GM15510 (cell line): ENCODE data around the gene FAM200B.

Experiments used
- POLR2A ChIP-seq: IDR thresholded peaks from 3 replicates; pipeline ENCODE4 v1.6.1; 2011; ENCODE audit warnings: borderline replicate concordance; ENCODE audit not compliant: insufficient read length; ENCODE audit errors: extremely low read depth

FAM200B gene

GRCh38 chr4:15684498-15684897 lies 2.9 kb downstream of the FAM200B start:
- TF ChIP-seq POLR2A: no peak

GRCh38 chr4:15688051-15688450 lies 6.4 kb downstream of the FAM200B start:
- TF ChIP-seq POLR2A: no peak

DNA sequence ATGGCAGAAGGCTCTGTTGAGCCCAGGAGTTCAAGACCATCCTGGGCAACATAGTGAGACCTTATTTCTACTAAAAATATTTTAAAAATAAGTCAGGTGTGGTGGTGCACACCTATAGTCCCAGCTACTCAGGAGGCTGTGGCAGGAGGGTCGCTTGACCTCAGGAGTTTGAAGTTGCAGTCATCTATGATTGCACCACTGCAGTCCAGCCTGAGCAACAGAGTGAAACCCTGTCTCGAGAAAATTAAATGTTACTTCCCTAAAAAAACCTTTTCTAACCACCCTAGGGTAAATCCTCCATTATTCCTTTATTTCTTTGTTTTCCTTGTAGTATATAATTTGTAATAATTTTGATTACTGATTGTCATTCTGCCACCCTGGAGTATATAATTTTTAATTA lies 7.9 kb downstream of the FAM200B start:
- TF ChIP-seq POLR2A: no peak

- no peak for TF ChIP-seq POLR2A
These were observed 8.6 kb downstream of the FAM200B start for GRCh38 chr4:15690020-15690809.

DNA sequence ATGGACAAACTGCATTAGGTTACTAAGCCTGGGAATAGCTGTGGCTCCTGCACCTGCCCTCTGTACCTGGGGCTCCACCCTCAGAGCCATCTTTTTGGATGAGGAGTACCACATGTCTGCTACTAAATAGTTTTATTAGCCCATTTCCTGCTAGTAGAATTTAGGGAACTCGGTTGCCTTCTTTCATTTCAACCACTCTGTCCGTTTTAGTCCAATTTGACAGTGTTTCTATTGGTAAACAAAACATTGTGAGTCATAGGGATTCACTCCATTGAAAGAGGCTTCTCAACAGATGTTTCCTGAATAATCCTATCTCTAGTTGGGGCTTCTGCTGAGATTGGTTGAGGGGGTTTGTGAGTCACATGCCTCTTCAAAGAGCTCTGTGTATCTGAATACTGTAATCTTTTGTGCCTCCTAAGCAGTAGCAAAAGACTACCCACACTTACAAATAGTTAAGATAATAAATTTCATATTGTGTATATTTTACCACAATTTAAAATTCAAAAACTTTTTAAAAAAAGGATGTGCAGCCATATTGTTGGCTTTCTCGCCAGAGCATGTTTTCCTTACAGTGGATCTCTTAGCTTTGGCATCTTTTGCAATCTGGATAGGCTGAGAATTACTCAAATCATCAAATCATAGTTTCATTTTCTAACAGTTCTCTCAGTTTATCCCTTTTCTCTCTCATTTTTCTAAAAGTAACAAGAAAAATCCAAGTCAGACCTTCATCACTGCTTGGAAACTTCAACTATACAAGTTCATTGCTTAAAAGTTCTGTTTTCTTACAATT lies 9.9 kb downstream of the FAM200B start:
- no peak for TF ChIP-seq POLR2A

GRCh38 chr4:15692602-15693001 lies 11.0 kb downstream of the FAM200B start:
- no peak for TF ChIP-seq POLR2A

DNA sequence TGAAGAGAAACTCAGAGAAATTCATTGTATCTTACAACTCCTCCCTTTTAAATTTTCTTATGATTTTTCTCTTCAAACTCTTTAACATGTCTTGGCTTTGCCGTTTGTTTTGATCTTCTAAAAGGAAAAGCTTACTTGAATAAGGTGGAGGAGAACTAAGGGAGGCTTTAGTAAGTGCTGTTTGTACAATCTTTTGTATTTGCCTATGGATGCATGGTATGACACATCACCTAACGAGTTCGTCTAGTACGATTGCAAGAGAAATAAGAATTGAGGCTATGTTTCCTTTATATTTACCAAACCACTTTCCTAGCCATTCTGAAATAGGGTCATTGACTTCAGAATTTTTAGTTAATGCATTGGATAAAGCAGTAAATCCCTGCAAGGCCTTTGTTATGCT lies 12.8 kb downstream of the FAM200B start:
- no peak for TF ChIP-seq POLR2A

DNA sequence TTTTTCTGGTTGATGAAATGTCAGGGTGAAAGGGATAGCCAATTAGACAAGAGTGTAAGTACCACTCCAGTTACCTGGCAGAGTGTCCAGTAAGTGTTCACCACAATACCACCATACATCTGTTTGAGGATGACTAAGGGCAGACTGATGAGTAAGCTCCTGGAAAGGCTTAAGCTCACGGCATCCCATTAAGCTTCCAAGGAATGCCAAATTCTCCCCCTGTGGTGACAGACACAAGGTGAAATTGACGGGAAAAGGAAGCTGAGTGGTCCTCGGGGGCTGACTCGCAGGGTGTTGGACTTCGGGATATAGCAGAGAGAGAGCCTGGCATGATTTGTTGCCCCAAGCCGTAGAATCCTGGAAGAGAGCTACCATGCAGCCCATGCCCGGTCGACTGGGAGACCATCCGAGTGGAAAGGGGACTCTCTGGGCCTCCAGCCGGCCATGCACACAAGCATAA lies 13.6 kb downstream of the FAM200B start:
- no peak for TF ChIP-seq POLR2A

DNA sequence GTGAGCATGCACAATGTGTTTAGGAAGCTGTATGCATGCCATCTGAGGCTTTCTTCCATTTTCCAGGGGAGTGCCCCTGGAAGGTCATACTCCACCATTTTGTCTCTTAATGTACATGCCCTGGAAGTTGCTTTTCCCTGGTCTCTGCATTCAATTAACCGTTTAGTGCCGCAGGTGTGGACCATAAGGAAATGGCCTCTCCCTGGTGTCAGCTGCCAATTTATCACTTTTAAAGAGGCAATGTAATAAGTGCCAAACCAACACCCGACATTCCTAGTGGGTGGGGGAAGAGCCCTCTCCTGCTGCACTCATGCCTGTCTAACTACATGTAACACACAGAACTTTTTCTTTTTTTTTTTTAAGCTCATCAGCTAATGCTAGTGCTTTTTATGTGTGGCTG lies 14.1 kb downstream of the FAM200B start:
- no peak for TF ChIP-seq POLR2A

- no peak for TF ChIP-seq POLR2A
These were observed 15.2 kb downstream of the FAM200B start for GRCh38 chr4:15696866-15697265.

- TF ChIP-seq POLR2A: no peak
These were observed 21.3 kb downstream of the FAM200B start, which contains the start of gene BST1 for GRCh38 chr4:15702941-15703403. TSS of gene BST1 (plus strand) at chr4:15703065. CDS start at chr4:15703145, 80 bp downstream.

GRCh38 chr4:15703439-15703838 lies 21.8 kb downstream of the FAM200B start:
- no peak for TF ChIP-seq POLR2A

DNA sequence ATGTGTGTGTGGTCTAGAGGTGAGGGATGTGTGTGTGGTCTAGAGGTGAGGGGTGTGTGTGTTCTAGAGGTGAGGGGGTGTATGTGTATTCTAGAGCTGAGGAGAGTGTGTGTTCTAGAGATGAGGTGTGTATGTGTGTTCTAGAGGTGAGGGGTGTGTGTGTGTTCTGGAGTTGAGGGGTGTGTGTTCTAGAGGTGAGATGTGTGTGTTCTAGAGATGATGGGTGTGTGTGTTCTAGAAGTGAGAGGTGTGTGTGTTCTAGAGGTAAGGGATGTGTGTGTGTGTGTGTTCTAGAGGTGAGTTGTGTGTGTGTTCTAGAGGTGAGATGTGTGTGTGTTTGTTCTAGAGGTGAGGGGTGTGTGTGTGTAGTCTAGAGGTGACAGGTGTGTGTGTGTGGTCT lies 22.5 kb downstream of the FAM200B start:
- TF ChIP-seq POLR2A: no peak

DNA sequence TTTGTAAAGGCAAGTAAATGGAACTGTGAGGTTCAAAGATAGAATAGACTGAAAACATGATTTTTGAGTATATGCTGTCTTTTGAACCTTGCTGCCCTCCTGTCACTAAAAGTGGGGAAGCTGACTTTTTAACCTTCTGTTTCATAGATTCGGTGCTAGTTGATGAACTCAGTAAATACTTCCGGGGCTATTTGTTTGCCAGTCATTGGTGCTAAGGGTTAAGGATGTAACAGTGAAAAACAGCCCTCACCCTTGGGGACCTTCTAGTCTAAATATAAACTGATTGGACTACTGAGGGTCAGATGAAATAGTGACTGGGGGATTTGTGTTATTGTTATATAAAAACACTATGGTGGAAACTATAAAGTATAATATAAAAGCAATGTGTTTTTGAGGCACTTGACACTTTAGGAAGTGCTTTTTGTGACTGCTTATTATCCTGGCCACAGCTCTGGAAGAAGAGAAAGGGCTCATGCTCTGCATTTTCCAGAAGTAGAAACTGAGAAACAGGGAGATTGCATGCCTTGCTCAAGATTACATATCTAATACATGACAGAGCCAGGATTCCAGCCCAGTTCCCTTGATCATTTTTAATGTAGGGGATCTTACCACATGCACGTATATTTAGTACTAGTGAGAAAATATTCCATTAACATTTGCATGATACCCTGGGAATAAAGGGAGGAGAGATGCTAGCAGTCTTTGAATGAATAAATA lies 25.2 kb downstream of the FAM200B start:
- no peak for TF ChIP-seq POLR2A

GRCh38 chr4:15707363-15707715 lies 25.7 kb downstream of the FAM200B start:
- no peak for TF ChIP-seq POLR2A

- no peak for TF ChIP-seq POLR2A
These were observed 30.1 kb downstream of the FAM200B start for GRCh38 chr4:15711762-15712161.

DNA sequence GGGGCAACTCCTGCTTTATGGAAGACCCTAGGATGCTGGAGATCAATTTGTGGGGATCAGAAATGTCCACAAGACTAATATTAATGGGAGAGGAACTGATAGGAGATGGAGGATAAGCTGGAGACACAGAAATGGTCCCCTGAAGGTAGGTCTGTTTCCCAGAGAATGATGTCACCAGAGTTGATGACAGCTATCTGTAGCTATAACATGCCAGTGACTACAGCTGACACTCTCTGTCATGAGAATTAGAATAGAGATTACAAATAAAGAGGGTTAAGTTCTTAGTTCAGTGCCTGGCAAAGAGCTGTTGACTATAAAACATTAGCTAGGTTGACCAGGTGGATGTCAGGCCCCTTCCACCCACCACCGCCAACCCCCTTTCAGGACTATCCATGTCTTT lies 30.6 kb downstream of the FAM200B start:
- no peak for TF ChIP-seq POLR2A
